HL-60 (cell line): ENCODE measurements around the gene MRPS18A.

Source experiments
- CTCF ChIP-seq: IDR thresholded peaks from one replicate; pipeline ENCODE4 v1.5.1; 2011; ENCODE audit warnings: low read length, control low read depth, inconsistent platforms; ENCODE audit not compliant: insufficient read depth
- POLR2AphosphoS5 ChIP-seq: IDR thresholded peaks from 2 replicates; pipeline ENCODE4 v1.6.1; 2012; ENCODE audit warnings: low read depth

- TF ChIP-seq CTCF (no peak), POLR2AphosphoS5 (no peak)
Observed at GRCh38 chr6:43707269-43707668, 19.7 kb upstream of the MRPS18A start.
